ENCODE results near the gene ST8SIA6.

The ST8SIA6 gene

DNA sequence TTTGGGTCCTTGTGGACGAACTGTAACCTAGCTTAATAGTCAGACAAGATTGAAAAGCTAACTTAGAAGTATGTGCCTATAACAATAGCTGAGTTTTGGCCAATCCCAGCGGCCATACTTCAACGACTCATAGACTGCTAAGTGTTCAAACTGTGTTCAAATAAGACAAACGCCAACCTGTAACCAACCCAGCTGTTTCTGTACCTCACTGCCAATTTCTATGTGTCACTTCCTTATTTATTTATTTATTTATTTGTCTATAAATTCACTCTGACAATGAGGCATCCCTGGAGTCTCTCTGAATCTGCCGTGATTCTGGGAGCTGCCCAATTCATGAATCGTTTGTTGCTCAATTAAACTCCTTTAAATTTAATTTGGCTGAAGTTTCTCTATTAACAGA, 21.7 kb downstream of the ST8SIA6 start:
- H3K4me1 ChIP-seq (ENCODE audit: control insufficient read depth, low read depth, low read length) = peaks cover 4% of the 10 kb centered on the region
- no peaks in the 10 kb centered on the region for H3K36me3 ChIP-seq (ENCODE audit: control insufficient read depth, low read depth, low read length)
- no peak overlapping the region for H3K9ac ChIP-seq (ENCODE audit: low read length)
- no peaks in the 10 kb centered on the region for H3K27me3 ChIP-seq (ENCODE audit: control insufficient read depth, insufficient read depth, low read length)
- no peaks in the 10 kb centered on the region for H3K9me3 ChIP-seq (ENCODE audit: control insufficient read depth, low read depth, low read length)
- H3K4me3 ChIP-seq (ENCODE audit: low read length) = no peak overlapping the region
- no peak overlapping the region for H3K27ac ChIP-seq (ENCODE audit: low read length)

DNA sequence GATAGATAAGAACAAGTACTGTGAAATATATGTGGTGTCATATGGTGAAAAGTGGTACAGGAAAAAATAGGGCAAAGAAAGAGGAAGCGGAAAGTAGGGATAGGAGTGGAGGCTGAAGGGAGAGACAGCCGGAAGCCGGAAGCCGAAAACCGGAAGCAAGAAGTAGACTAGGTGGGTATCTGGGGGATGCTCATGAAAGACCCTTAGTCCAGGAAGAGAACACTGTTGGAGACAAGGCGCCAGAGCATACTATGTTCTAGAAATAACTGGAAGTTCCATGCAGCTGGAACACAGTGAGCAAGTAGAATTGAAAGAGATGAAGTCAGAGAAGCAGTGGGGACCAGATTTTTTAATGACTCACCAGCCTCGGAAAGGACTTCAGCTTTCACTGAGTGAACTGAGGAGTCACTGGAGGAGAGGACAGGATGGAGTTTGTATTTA, 22.5 kb downstream of the ST8SIA6 start:
- H3K9me3 ChIP-seq (ENCODE audit: control insufficient read depth, low read depth, low read length) = no peaks in the 10 kb centered on the region
- no peaks in the 10 kb centered on the region for H3K27me3 ChIP-seq (ENCODE audit: control insufficient read depth, insufficient read depth, low read length)
- peaks cover 4% of the 10 kb centered on the region for H3K4me1 ChIP-seq (ENCODE audit: control insufficient read depth, low read depth, low read length)
- H3K9ac ChIP-seq (ENCODE audit: low read length) = no peak overlapping the region
- H3K36me3 ChIP-seq (ENCODE audit: control insufficient read depth, low read depth, low read length) = no peaks in the 10 kb centered on the region
- H3K4me3 ChIP-seq (ENCODE audit: low read length) = no peak overlapping the region
- no peak overlapping the region for H3K27ac ChIP-seq (ENCODE audit: low read length)

DNA sequence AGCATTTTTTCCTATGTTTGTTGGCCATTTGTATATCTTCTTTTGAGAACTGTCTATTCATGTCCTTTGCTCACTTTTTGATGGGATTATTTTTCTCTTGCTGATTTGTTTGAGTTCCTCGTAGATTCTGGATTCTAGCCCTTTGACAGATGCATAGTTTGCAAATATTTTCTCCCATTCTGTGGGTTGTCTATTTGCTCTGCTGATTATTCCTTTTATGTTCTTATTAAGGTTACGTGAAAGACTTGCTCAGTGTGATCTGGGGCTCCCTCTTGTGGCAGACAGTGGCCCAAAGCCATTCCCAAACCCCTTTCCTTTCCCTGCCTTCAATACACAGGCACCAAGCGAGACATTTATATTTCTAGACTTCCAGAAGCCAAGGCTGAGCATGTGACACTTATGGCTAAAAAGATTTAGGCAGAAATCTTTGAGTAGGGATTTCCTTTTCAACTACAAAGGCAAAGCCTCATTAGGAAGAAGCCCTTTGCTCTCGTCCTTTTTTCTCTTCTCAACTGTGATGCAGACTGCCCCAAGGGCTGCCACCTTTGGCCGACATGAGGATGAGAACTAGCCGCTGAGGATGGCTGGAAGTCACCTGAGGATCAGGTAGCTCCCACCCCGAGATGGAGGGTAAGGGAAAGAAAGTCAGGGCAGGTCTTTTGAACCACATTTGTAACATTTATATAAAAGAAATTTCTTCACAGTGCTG, 23.6 kb downstream of the ST8SIA6 start:
- Histone ChIP-seq H3K4me3 (ENCODE audit: low read length) (no peak overlapping the region), H3K27ac (ENCODE audit: low read length) (no peak overlapping the region), H3K9ac (ENCODE audit: low read length) (no peak overlapping the region), H3K4me1 (ENCODE audit: control insufficient read depth, low read depth, low read length) (peaks cover 4% of the 10 kb centered on the region), H3K27me3 (ENCODE audit: control insufficient read depth, insufficient read depth, low read length) (no peaks in the 10 kb centered on the region), H3K36me3 (ENCODE audit: control insufficient read depth, low read depth, low read length) (no peaks in the 10 kb centered on the region), H3K9me3 (ENCODE audit: control insufficient read depth, low read depth, low read length) (no peaks in the 10 kb centered on the region)

DNA sequence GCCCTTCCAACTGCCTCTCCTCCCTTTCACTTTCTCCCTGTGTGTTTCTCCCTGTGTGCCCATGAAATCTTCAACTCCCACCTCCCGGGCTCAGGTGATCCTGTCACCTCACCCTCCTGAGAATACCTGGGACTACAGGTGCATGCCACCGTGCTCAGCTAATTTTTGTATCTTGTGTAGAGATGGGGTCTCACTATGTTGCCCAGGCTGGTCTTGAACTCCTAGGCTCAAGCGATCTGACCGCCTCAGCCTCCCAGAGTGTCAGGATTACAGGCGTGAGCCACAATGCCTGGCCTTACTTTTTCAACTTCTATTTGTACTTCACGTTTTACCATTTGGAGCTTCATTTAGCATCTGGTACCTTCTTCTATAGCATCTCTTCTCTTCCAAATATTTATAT, 24.9 kb downstream of the ST8SIA6 start:
- no peak overlapping the region for H3K4me3 ChIP-seq (ENCODE audit: low read length)
- H3K36me3 ChIP-seq (ENCODE audit: control insufficient read depth, low read depth, low read length) = no peaks in the 10 kb centered on the region
- H3K9ac ChIP-seq (ENCODE audit: low read length) = no peak overlapping the region
- no peaks in the 10 kb centered on the region for H3K27me3 ChIP-seq (ENCODE audit: control insufficient read depth, insufficient read depth, low read length)
- peaks cover 4% of the 10 kb centered on the region for H3K4me1 ChIP-seq (ENCODE audit: control insufficient read depth, low read depth, low read length)
- no peak overlapping the region for H3K27ac ChIP-seq (ENCODE audit: low read length)
- H3K9me3 ChIP-seq (ENCODE audit: control insufficient read depth, low read depth, low read length) = no peaks in the 10 kb centered on the region

DNA sequence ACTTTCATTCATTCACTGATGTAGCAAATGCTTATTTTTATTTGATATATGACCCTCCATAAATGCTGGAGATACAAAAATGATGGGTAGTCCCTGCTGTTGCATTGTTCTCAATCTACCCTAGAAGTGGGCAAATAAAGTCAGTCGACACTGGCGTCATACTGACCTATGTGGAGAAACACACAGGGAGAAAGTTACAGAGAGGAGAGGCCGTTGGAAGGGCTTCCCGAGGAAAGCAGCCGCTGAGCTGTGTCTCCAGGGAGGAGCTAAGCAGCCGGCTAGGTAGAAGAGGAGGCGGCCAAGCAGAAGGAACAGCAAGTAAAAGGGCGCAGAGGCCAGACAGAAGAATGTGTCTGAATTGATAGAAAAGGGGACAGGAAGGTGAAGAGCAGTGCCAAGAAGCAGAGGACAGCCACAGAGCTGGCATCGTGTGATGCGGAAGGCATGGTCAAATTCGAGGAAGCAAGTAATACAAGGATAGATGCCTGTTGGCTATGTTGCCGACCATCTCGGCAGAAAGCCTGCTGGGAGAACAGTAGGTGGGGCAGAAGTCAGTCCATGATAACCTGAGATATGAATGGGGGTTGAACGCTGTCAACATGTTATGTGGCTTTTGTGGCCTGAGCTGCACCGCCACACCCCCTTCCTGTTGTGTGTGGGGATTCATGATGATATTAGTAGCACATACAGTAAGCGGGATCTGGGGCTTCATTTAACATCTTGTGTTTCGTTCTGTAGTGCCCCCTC, 25.9 kb downstream of the ST8SIA6 start:
- H3K27me3 ChIP-seq (ENCODE audit: control insufficient read depth, insufficient read depth, low read length) = no peaks in the 10 kb centered on the region
- no peak overlapping the region for H3K27ac ChIP-seq (ENCODE audit: low read length)
- H3K4me3 ChIP-seq (ENCODE audit: low read length) = no peak overlapping the region
- no peaks in the 10 kb centered on the region for H3K36me3 ChIP-seq (ENCODE audit: control insufficient read depth, low read depth, low read length)
- H3K9me3 ChIP-seq (ENCODE audit: control insufficient read depth, low read depth, low read length) = no peaks in the 10 kb centered on the region
- peaks cover 4% of the 10 kb centered on the region for H3K4me1 ChIP-seq (ENCODE audit: control insufficient read depth, low read depth, low read length)
- H3K9ac ChIP-seq (ENCODE audit: low read length) = no peak overlapping the region

DNA sequence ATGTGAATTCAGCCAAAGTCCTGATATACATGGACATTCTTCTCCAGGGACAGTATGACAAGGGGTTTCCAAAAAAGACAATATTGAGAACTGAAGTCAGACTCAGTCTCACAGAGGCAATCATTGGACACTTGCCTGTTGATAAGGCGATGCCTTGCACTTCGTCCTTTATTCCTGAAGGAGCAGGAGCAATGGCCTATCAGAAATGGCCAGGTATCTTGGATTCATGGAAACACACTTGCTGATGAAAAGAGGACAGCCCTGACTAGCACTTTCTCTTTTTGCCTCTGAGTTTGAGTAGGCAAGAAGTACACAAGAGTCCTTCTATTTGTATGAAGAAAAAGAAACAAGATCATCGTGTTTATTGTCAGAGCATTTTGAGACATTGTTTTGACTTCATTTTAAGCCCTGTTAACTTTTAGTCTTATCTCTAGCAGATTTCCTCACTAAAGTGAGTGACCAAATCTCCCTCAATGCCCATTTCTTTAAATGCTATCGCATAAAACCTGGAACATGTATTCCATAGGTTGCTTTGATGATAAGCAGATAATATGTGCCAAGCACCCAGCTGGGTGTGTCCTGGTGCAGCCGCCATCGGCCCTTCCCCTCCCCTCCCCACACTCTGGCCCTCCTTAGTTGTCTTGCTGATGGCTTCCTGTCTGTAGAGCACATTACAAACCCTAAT, 26.6 kb downstream of the ST8SIA6 start:
- H3K27me3 ChIP-seq (ENCODE audit: control insufficient read depth, insufficient read depth, low read length) = no peaks in the 10 kb centered on the region
- H3K27ac ChIP-seq (ENCODE audit: low read length) = no peak overlapping the region
- H3K9ac ChIP-seq (ENCODE audit: low read length) = no peak overlapping the region
- no peaks in the 10 kb centered on the region for H3K9me3 ChIP-seq (ENCODE audit: control insufficient read depth, low read depth, low read length)
- H3K4me3 ChIP-seq (ENCODE audit: low read length) = no peak overlapping the region
- peaks cover 4% of the 10 kb centered on the region for H3K4me1 ChIP-seq (ENCODE audit: control insufficient read depth, low read depth, low read length)
- no peaks in the 10 kb centered on the region for H3K36me3 ChIP-seq (ENCODE audit: control insufficient read depth, low read depth, low read length)

DNA sequence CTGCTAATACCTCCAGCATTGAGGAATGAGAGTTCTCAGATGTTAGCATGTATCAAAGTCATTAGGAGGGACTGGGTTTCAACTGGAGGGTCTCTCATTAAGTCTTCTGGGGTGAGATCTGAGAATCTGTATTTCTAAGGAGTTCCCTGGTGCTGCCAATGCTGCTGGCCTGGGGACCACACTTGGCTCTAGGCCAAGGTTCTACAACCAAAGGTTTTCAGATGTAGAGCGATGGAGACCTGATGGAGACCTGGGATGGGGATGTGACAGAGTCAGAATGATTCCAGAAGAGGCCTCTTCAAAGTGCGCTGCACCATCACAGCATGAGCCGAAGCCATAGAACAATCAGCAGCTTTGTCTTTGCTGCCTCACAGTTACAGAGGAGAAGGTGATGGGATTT, 27.2 kb downstream of the ST8SIA6 start:
- Histone ChIP-seq H3K4me1 (ENCODE audit: control insufficient read depth, low read depth, low read length) (peaks cover 4% of the 10 kb centered on the region), H3K9ac (ENCODE audit: low read length) (no peak overlapping the region), H3K27me3 (ENCODE audit: control insufficient read depth, insufficient read depth, low read length) (no peaks in the 10 kb centered on the region), H3K27ac (ENCODE audit: low read length) (no peak overlapping the region), H3K9me3 (ENCODE audit: control insufficient read depth, low read depth, low read length) (no peaks in the 10 kb centered on the region), H3K36me3 (ENCODE audit: control insufficient read depth, low read depth, low read length) (no peaks in the 10 kb centered on the region), H3K4me3 (ENCODE audit: low read length) (no peak overlapping the region)

DNA sequence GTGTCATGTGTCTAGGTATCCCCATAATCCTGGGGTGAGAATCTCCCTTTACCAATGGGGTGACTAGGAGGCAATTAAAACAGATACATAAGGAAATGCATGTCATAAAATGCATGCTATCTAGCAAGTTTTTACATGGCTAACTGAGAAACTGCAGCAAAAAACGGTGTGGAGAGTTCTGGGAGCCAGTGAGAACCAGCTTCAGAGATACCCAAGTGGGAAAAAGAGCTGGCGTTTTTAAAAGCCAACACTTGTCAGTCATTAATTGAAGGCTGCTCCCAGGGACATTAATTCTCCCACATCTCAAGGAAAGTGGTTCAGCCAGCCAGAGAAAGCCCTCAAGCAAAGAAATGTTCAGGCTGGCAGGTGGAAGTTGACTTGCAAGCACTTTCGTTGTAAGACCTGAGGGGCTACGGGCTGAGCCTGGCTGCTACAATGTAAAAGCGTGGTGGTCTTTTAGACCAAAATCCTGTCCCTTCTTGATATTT, 28.1 kb downstream of the ST8SIA6 start:
- H3K4me1 ChIP-seq (ENCODE audit: control insufficient read depth, low read depth, low read length) = peaks cover 4% of the 10 kb centered on the region
- H3K4me3 ChIP-seq (ENCODE audit: low read length) = no peak overlapping the region
- no peak overlapping the region for H3K27ac ChIP-seq (ENCODE audit: low read length)
- no peaks in the 10 kb centered on the region for H3K36me3 ChIP-seq (ENCODE audit: control insufficient read depth, low read depth, low read length)
- H3K9ac ChIP-seq (ENCODE audit: low read length) = no peak overlapping the region
- no peaks in the 10 kb centered on the region for H3K9me3 ChIP-seq (ENCODE audit: control insufficient read depth, low read depth, low read length)
- no peaks in the 10 kb centered on the region for H3K27me3 ChIP-seq (ENCODE audit: control insufficient read depth, insufficient read depth, low read length)

DNA sequence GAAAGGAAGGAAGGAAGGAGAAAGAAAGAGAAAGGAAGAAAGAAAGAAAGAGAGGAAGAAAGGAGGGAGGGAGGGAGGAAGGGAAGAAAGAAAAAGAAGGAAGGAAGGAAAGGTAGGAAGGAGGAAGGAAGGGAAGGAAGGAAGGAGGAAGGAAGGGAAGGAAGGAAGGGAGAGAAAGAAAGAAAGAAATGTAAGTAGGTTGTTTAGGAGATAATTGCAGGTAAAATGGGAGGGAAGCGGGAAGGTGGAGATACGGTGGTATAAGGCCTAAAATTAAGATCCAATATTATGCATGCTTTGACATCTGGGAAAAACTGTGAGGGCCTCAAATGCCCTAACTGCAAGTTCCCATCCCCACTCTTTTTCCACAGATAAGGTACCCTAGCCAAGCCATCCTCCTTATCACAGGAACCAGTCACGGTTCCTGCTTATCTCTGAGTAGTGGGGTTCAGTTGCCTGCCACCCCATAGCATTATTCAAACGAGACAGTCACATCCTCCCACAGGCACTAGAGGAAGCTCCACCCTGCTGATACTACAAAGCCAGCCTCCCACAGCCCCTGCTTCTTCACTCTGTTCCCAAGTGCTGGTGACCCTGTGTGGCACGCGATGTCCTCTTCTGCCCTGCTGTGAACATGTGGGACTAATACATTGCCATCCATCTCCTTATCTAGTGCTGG, 28.7 kb downstream of the ST8SIA6 start:
- Histone ChIP-seq H3K27me3 (ENCODE audit: control insufficient read depth, insufficient read depth, low read length) (no peaks in the 10 kb centered on the region), H3K4me1 (ENCODE audit: control insufficient read depth, low read depth, low read length) (no peaks in the 10 kb centered on the region), H3K4me3 (ENCODE audit: low read length) (no peak overlapping the region), H3K9ac (ENCODE audit: low read length) (no peak overlapping the region), H3K27ac (ENCODE audit: low read length) (no peak overlapping the region), H3K36me3 (ENCODE audit: control insufficient read depth, low read depth, low read length) (no peaks in the 10 kb centered on the region), H3K9me3 (ENCODE audit: control insufficient read depth, low read depth, low read length) (no peaks in the 10 kb centered on the region)

DNA sequence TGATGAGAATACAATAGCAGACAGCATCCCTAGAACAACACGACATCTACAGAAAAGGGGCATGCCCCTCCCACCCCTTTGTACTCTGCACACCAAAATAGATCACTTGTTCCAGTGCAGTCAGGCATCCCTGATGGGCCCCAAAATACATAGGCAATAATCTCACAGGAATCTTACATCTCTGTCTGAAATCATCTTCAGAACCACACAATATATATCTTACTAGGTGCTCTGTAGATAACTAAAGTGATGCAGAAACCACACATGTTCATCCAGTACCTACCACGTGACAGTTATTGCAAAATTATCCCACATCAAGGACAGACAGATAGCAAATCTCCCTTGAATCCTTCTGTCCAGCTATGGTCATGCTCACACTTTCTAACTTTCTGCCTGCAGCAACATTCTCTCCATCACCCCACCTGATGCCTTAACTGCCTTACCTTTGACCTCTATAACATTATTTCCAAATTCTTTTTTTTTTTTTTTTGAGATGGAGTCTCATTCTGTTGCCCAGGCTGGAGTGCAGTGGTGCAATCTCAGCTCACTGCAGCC, 30.7 kb downstream of the ST8SIA6 start:
- Histone ChIP-seq H3K4me3 (ENCODE audit: low read length) (no peak overlapping the region), H3K9ac (ENCODE audit: low read length) (no peak overlapping the region), H3K27ac (ENCODE audit: low read length) (no peak overlapping the region), H3K4me1 (ENCODE audit: control insufficient read depth, low read depth, low read length) (no peaks in the 10 kb centered on the region), H3K9me3 (ENCODE audit: control insufficient read depth, low read depth, low read length) (no peaks in the 10 kb centered on the region), H3K27me3 (ENCODE audit: control insufficient read depth, insufficient read depth, low read length) (no peaks in the 10 kb centered on the region), H3K36me3 (ENCODE audit: control insufficient read depth, low read depth, low read length) (no peaks in the 10 kb centered on the region)

DNA sequence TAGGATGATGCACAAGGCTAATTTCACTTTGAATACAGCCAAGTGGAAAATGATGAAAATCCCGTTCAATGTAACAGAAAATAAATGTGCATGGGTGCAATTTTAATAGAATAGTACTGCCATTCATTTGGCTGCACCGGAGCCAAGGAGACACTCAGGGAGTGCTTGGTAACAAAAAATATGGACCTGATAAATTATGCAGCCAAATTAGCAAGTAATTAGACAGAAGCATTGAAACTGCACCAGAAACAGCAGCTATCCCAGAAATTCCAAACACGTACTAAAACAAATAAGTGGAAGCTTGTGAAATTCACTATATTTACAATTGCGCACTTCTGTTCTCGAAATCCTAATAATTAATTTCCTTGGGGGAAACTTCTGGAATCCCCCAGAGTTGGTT, 31.5 kb downstream of the ST8SIA6 start:
- Histone ChIP-seq H3K27ac (ENCODE audit: low read length) (no peak overlapping the region), H3K4me1 (ENCODE audit: control insufficient read depth, low read depth, low read length) (no peaks in the 10 kb centered on the region), H3K9me3 (ENCODE audit: control insufficient read depth, low read depth, low read length) (no peaks in the 10 kb centered on the region), H3K27me3 (ENCODE audit: control insufficient read depth, insufficient read depth, low read length) (no peaks in the 10 kb centered on the region), H3K9ac (ENCODE audit: low read length) (no peak overlapping the region), H3K36me3 (ENCODE audit: control insufficient read depth, low read depth, low read length) (no peaks in the 10 kb centered on the region), H3K4me3 (ENCODE audit: low read length) (no peak overlapping the region)
